GM18507 (cell line): ENCODE data around the gene MRPL48.
A peak's percentile ranks its signal among the peaks of the same experiment; 100 is the strongest.
"Not testable (repeated sequence)": the region's sequence is repeated elsewhere in the genome, so short reads cannot be mapped to it uniquely, and the experiment has no call there.

ENCODE experiments used
- DNase-seq: peaks from one replicate; pipeline ENCODE4 v3.0.0; 2011; ENCODE audit warnings: low read depth; ENCODE audit not compliant: insufficient read length; ENCODE audit errors: extremely low spot score
- FAIRE-seq: peaks from 2 replicates; lab custom pipeline; 2011; peaks lifted over from hg19 to GRCh38; lab: Jason Lieb, UNC

The MRPL48 gene

DNA sequence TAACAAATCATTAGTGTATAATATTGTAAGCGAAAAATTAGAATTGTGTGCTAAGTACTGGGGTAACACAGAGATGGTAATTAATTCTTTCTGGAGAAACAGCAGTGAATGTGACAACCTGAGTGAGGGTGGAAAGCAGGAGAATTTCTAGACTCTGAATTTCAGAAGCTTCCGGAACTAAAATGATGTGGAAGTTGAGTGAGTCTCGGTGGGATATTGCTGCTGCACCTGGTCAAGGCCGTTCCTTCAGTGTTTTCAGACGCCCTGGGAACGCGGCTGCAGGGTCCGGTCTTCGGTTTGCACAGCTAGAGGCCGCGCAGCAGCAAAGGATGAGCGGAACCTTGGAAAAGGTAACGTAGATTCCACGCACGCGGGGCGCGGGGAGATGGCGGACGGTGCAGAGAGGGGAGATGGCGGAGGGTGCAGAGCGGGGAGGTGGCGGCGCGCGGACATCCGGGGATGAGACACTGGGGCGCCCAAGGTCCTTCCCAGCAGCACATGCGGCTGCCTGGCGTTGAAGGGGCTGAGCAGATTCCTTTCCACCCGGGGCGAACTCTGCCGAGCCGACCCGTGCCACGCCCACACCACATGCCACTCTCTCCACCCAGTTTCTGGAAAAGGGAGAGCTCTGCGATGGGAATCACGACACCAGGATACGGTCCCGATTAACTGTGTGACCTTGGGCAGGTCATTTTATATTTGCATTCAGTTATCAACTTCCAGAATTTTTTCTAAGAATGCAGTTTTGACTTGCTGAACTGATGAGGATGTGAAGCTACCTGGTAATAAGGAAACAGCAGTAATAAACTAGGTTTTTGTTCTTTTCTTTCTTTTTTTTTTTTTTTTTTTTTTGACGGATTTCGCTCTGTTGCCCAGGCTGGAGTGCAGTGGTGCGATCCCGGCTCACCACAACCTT lies at the start of gene MRPL48:
MRPL48 (plus strand) TSS at position 232 of the 916 bp plus-strand sequence; CDS start at position 330, 98 bp downstream.
- DNase-seq: peak; percentile 91
- FAIRE-seq: peak; percentile 94

DNA sequence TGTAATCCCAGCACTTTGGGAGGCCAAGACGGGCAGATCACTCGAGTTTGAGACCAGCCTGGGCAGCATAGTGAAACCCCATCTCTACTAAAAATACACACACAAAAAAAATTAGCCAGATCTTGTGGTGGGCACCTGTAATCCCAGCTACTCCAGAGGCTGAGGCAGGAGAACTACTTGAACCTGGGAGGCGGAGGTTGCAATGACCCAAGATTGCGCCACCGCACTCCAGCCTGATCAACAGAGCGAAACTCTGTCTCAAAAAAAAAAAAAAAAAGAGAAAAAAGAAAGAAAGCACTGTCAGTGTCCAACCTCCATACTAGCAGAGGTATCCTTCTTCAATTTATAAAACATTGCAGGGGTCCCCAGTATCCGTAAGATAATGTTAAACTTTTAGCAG lies 44.6 kb upstream of the MRPL48 start:
- no peak for FAIRE-seq
- no peak for DNase-seq

DNA sequence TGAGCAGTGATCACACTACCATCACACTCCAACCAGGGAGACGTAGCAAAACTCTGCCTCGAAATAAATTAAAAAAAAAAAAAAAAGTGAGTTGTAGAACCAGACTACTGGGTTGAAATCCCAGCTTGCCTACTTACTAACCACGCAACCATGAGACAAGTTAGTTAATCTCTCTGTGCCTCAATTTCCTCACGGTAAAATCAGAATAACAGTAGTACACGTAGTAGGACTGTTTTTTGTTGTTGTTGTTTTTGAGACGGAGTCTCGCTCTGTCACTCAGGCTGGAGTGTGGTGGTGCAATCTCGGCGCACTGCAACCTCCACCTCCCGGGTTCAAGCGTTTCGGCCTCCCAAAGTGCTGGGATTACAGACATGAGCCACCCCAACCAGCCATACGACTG lies 41.0 kb upstream of the MRPL48 start:
- no peak for DNase-seq
- FAIRE-seq: no peak

DNA sequence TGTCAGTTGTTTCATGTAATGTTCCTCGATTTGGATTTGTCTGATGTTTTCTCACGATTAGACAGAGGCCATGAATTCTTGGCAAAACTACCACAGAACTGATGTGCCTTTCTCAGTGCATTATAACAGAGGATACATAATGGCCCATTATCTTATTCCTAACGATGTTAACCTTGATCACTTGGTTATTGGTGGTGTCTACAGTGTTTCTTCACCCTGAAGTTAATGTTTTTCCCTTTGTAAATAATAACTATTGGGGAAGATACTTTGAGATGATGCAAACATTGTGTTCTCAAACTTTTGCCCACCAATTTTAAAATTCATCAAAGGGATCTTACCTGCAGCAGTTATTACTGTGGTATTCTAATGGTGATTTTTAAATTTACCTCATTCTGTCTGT lies 39.9 kb upstream of the MRPL48 start:
- FAIRE-seq: no peak
- no peak for DNase-seq

DNA sequence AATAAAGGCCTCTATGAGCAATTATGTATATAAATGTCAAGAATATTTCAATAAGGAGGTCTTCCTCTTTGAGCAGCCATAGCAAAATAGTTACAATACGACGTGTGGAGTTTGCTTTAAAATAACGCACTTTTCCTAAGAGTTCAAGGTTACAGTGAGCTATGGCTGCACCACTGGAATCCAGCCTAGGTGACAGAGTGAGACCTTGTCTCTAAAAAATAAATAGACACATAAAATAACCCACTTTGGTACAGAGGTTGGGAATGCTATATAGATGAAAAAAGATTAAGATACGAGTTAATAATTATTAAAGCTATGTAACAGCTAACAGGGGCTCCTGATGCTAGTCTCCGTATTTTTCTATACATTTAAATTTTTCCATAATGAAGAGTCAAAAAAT lies 39.4 kb upstream of the MRPL48 start:
- no peak for FAIRE-seq
- DNase-seq: no peak

DNA sequence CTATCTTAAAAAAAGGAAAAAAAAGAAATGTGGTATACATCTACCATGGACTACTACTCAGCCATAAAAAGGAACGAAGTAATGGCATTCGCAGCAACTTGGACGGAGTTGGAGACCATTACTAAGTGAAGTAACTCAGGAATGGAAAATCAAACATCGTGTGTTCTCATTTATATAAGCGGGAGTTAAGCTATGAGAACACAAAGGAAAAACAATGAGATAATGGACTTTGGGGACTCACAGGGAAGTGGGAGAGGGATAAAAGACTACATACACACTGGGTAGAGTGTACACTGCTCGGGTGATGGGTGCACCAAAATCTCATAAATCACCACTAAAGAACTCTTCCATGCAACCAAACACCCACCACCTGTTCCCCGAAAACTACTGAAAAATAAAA lies 38.6 kb upstream of the MRPL48 start:
- FAIRE-seq (no peak), DNase-seq (no peak)

DNA sequence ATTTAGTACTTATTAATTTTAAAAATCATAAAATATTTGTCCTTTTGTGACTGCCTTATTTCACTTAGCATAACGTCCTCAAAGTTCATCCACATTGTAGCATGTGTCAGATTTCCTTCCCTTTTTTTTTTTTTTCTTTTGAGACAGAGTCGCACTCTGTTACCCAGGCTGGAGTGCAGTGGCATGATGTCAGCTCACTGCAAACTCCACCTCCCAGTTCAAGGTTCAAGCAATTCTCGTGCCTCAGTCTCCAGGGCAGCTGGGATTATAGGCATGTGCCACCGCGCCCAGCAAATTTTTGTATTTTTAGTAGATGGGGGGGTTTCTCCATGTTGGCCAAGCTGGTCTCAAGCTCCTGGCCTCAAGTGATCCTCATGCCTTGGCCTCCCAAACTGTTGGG lies 37.4 kb upstream of the MRPL48 start:
- DNase-seq (no peak), FAIRE-seq (no peak)

DNA sequence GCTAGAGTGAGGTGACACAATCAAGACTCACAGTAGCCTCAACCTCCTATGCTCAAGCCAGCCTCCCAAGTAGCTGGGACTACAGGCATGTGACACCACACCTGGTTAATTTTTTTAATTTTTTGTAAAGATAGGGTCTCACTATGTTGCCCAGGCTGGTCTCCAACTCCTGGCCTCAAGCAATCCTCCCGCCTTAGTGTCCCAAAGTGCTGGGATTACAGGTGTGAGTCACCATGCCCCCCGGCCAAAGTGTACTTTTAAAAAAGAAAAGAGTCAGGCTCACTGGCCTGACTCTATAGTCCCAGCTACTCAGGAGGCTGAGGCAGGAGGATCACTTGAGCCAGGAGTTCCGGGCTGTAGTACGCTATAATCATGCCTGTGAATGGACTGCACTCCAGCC lies 36.8 kb upstream of the MRPL48 start:
- not testable (repeated sequence) for FAIRE-seq, DNase-seq

DNA sequence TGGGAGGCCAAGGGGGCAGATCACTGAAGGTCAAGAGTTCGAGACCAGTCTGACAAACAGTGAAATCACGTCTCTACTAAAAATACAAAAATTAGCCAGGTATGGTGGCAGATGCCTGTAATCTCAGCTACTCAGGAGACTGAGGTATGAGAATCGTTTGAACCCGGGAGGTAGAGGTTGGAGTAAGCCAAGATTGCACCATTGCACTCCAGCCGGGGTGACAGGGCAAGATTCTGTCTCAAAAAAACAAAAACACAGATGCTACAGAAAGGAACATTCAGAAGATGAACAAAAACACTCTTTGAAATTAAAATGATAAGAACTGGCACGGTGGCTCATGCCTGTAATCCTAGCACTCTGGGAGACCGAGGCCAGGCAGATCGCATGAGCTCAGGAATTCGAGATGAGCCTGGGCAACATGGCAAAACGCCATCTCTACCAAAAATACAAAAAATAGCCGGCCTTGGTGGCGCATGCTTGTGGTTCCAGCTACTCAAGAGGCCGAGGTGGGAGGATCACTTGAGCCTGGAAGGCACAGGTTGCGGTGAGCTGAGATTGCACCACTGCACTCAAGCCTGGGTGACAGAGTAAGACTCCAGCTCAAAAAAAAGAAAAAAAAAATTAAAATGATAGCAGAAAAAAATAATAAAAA lies 35.3 kb upstream of the MRPL48 start:
- DNase-seq (no peak), FAIRE-seq (no peak)

DNA sequence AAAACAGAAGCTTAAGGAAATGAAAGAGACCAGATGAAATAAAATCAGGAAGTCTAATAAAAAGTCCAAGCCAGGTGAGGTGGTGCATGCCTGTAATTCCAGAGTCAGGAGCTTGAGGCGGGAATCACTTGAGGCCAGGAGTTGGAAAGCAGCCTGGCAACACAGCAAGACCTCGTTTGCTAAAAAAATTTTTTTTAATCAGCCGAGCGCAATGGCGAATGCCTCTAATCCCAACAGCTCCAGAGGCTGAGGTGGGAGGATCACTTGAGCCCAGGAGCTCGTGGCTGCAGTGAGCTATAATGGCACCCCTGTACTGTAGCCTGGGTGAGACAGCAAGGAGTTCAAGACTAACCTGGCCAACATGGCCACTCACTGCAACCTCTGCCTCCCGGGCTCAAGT lies 34.8 kb upstream of the MRPL48 start:
- FAIRE-seq (no peak), DNase-seq (no peak)

DNA sequence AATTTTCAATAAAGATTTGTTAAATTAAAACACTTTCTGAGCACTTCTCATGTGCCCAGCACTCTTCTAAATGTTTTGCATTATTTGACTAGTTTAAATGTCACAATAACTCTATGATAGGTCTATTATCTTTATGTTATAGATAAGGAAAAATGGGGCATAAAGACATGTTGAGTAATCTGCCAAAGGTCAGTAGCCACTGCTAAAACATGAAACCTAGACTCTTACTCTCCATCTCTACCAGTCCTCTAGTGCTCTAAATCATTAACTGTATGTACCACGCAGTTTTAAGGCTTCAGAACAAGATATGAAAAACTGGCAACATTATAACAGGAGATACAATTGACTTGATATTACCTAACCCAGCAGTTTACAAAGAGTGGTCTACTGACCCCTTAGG lies 33.7 kb upstream of the MRPL48 start:
- no peak for DNase-seq

DNA sequence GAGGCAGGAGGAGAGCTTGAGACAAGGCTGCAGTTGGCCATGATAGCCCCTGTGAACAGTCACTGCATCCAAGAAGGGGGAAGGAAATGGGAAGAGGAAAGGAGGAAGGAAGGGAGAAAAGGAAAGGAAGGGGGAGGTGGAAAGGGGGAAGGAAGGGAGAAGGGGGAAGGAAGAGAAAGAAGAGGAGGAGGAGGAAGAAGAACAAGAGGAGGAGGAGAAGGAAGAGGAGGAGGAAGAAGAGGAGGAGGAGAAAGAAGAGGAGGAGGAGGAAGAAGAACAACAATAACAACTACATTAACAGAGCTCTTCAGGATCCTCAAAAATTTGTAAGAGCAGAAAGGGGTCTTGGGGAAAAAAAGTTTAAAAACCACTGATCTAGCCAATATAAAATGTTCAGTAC lies 32.0 kb upstream of the MRPL48 start:
- DNase-seq (no peak), FAIRE-seq (no peak)

More for the DNA sequence above, 33.7 kb upstream of the MRPL48 start:
- no peak for FAIRE-seq

DNA sequence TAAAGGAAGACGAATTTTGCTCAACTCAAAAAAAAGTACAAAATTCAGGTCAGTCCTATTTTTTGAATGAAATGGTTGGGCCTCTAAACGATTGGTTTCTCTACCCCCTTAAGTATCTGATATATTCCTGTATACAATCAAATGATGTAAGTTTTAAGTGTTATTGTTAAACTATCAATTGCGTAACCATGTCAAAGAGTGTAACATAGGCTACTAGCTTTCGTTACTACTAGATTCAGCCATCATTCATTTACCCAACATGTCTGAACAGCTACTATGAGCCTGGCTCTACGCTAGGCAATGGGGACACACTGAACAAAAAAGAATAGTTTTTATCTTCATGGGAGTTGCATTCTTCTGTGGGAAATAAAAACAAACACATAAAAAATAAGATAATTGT lies 30.1 kb upstream of the MRPL48 start:
- FAIRE-seq: no peak
- DNase-seq: no peak

DNA sequence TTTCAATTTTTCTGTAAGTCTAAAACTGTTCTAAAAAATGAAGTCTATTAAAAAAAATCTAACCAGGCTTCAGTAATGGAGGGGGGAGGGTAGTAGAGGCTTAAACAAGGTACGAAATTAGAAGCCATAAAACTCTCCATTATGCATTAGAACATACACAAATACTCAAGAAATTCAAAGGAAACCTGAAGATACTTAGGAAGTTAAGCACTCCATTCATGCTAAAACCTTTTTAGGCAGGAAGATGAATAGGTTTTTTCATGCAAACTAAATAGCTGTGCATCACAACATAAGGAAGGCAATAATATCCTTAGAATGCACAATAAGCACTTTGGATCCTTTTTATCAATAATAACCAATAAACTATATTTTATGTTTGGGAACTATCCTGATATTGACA lies 29.2 kb upstream of the MRPL48 start:
- no peak for DNase-seq
- FAIRE-seq: no peak

DNA sequence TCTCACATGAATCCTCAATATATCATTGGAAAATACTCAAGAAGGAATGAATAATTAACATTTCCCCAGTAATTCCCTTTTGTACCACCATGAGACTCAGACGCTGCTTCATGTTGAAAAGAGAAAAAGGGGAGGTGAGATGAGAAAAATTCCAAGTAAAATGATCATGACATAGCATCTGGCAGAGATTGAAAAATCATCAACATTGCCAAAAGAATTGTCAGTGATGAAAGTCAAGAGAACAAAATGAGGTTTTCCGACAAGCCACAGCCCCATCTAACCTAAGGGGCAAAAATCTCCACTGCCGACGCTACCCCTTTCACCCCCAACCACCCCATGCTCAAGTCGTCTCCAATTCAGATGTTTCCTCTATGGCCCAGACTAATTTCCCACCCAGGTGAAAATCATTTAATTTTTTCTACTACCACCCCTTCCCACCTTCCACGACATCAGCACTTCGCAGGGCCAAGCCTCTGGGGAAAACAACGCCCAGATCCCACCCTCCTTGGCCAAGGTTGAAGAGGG lies 28.0 kb upstream of the MRPL48 start:
- DNase-seq (no peak), FAIRE-seq (no peak)

DNA sequence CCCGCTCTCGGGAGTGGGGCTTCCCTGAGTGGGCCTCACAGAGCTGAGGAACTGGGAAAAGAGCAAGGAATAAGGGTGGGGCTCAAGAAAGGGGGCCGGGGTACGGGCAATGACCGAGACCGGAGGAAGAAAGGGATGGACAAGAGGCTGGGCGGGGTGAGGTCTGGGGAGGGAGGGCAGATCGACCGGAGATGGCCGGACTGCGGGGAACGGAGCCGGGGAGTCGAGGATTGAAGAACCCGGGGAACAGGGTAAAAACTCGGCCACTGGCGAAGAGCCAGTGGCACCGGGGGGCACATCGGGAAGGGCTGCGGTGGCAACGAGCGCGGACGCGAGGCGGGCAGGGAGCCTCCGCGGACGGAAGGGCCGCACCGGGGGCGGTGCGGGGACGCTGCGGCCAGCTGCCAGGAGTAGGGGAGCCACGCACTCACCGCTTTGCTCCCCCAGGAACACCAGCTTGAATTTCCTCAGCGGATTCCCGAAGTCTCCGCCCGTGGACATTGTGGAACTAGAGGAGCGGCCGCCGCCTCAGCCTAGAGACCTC lies 27.5 kb upstream of the MRPL48 start:
- FAIRE-seq (no peak), DNase-seq (no peak)

DNA sequence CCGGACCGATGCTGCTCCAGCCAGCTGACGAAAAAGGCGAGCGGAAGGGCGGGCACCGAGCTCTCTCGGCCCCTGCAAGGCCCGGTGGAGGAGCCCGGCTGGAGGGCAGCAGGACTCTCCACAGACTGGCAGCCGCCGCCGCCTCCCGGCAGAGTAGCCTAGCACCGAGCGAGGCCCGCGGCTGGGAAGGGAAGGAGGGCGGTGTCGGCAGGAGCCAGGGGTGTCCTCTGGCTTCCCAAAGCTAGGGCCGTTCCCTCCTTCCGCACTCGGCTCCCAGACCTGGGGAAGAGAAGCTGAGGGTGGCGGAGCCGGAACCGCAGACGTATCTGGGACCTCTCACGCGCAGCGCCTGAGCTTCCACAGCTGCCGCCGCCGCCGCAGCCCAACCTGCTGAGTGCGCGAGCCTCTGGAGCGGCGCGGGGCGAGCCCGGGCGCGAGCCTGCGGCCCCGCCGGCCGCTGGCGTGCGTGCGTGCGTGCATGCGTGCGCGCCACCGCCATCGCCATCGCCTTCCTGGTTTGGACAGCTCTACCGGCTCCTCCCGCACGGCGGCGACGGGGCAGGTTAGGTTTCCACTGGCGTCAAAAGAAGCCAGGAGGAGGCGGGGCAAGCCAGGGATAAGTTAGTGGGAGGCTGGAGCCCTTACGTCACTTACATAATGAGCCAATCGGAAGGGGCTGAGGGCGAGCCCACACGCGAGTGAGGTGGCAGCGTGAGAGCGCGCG lies 26.8 kb upstream of the MRPL48 start, which contains the start of gene RAB6A:
RAB6A (minus strand) TSS at position 396 of the 724 bp plus-strand sequence. CDS start 439 bp downstream, outside the sequence.
- DNase-seq (peak; percentile 92), FAIRE-seq (peak; percentile 99)

DNA sequence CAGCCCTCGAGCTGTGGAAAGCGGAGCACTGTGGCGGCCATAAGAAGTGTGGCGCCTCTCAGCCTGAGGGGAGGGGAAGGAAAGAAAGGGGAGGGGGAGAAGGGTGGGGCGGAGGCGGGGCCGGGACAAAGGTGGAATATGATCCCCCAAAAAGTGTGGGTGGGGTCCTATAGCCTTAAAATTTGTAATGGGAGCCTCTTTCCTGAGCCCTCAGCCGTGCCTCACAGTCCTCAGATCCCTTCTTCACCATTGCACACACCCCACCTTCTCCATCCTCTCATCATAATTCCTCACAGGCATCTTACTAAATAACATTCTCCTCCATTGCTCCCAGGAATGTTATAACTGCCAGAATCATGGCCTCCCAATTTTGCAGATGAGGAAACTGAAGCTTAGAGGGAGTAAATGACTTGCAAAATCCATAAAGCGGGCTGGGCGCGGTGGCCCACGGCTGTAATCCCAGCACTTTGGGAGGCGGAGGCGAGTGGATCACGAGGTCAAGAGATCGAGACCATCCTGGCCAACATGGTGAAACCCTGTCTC lies 26.2 kb upstream of the MRPL48 start:
- FAIRE-seq: no peak
- DNase-seq: no peak

DNA sequence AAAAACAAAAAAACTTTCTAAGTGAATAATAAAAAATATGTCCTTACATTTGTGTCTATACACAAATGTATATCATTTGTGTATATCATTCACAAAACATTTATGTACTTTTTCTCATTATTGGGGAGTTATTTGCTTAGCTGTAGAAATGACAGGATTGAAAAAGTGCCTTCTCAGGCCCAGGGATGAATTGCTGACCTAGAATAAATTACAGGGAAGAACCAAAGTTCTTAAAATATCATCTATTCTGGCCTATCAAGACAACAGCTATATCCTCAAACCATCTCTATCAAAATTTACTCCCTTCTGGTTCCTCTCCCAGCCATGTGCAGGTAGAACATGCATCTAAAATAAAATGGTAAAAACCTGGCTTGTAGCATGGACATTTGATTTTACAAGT lies 24.9 kb upstream of the MRPL48 start:
- FAIRE-seq: no peak

More for the DNA sequence above, 24.9 kb upstream of the MRPL48 start:
- DNase-seq: no peak
